ENCODE data around the gene CHST3. TPM values are rescaled to one million over a fixed set of nuclear protein-coding genes. Genes with fewer than 3 reads are reported as not detected.

Gene CHST3
- polyA plus RNA-seq, 1 donor (not counting 4 experiments of a cell fraction or from before 2014, with no cell fraction given) = 12.0 TPM

GRCh38 chr10:71979692-71980062 is 15.5 kb downstream of the CHST3 start:
- TF ChIP-seq CTCF (optimal IDR thresholded peaks at IDR 0.05 in 1 of 3, IDR thresholded peaks at IDR 0.05 in 1 of 3, conservative IDR thresholded peaks at IDR 0.05 in 1 of 3; ENCODE audit: extremely low read depth in 1 of 3, insufficient read depth in 2 of 3, low read length in 3 of 3) (no peak), EZH2 (IDR thresholded peaks at IDR 0.05; ENCODE audit: low read length) (no peak)
- peaks cover 6% of the 10 kb centered on the region for H4K20me1 ChIP-seq (ENCODE audit: control insufficient read depth, extremely low read depth, insufficient read depth, low read length)
- H3K27ac ChIP-seq (ENCODE audit: control insufficient read depth, insufficient read depth, low read length) = no peak overlapping the region
- dilution Hi-C loops (cut with MboI; ENCODE audit: extremely low pct_ligation_motif_present, low sequenced_read_pairs) = no loop called here
- no peaks in the 10 kb centered on the region for H3K27me3 ChIP-seq (ENCODE audit: control insufficient read depth, extremely low read depth, insufficient read depth, low read length)
- peaks cover 76% of the 10 kb centered on the region for H3K79me2 ChIP-seq (ENCODE audit: control insufficient read depth, insufficient read depth, low read length)
- H3K4me1 ChIP-seq (ENCODE audit: control insufficient read depth, extremely low read depth, insufficient read depth, low read length) = peaks cover 51% of the 10 kb centered on the region
- H3K9me1 ChIP-seq (ENCODE audit: control insufficient read depth, extremely low read depth, insufficient read depth, low read length) = peaks cover 4% of the 10 kb centered on the region
- H3K4me3 ChIP-seq (ENCODE audit: control insufficient read depth in 2 of 3, extremely low read depth in 1 of 3, insufficient read depth in 2 of 3, low read depth in 1 of 3, low read length in 3 of 3) = no peak overlapping the region
- H3K9ac ChIP-seq (ENCODE audit: control insufficient read depth, extremely low read depth, insufficient read depth, low read length) = no peak overlapping the region
- no peaks in the 10 kb centered on the region for H3K9me3 ChIP-seq (ENCODE audit: control insufficient read depth, low read depth, low read length)
- H2AFZ ChIP-seq (ENCODE audit: control insufficient read depth, low read length) = no peak overlapping the region
- H3K36me3 ChIP-seq (ENCODE audit: control insufficient read depth in 2 of 2, extremely low read depth in 1 of 2, insufficient read depth in 2 of 2, low read length in 2 of 2) = peaks cover 6 to 7% of the 10 kb centered on the region in 2 experiments
- DNase-seq (ENCODE audit: low read depth, low spot score) = no peak
- no peak overlapping the region for H3K4me2 ChIP-seq (ENCODE audit: control insufficient read depth, extremely low read depth, insufficient read depth, low read depth, low read length)
- no peak for FAIRE-seq

DNA sequence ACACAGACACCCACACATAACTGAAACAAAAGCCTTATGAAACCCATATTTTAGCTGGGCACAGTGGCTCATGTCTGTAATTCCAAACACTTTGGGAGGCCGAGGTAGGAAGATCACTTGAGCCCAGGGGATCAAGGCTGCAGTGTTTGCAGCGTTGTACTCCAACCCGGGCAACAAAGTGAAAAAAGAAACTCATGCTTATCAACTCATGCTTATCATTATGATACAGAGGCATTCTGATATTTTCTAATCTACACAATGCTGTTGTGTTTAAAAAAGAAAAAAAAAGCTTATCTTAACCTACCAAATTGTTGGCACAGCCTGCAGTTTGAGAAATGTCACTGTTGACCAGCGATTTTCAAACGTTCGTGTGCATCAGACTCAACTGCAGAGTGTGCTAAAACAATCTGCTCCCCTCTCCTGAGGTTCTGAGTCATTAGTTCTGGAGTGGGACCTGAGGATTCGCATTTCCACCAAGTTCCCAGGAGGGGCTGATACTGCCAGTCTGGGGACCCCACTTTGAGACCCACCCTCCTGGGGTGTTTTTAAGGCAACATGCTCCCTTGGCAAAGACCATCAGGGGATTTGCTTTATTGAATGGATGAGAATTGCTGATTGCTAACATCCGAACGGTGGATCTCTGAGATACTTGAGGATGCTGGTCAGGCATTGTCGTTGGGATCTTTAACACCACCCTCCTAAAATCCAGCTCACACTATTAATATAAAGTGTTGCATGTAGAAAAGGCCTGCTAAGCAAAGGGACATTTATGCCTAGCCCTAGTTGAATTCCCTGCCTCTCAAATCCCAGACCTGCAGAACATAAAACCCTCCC is 16.2 kb downstream of the CHST3 start:
- no peak overlapping the region for H3K4me2 ChIP-seq (ENCODE audit: control insufficient read depth, extremely low read depth, insufficient read depth, low read depth, low read length)
- H3K9me3 ChIP-seq (ENCODE audit: control insufficient read depth, low read depth, low read length) = no peaks in the 10 kb centered on the region
- no peak overlapping the region for H3K4me3 ChIP-seq (ENCODE audit: control insufficient read depth in 2 of 3, extremely low read depth in 1 of 3, insufficient read depth in 2 of 3, low read depth in 1 of 3, low read length in 3 of 3)
- dilution Hi-C loops (cut with MboI; ENCODE audit: extremely low pct_ligation_motif_present, low sequenced_read_pairs) = no loop called here
- TF ChIP-seq EZH2 (IDR thresholded peaks at IDR 0.05; ENCODE audit: low read length) = no peak
- TF ChIP-seq CTCF (optimal IDR thresholded peaks at IDR 0.05 in 1 of 3, IDR thresholded peaks at IDR 0.05 in 1 of 3, conservative IDR thresholded peaks at IDR 0.05 in 1 of 3; ENCODE audit: extremely low read depth in 1 of 3, insufficient read depth in 2 of 3, low read length in 3 of 3) = no peak
- H3K27me3 ChIP-seq (ENCODE audit: control insufficient read depth, extremely low read depth, insufficient read depth, low read length) = no peaks in the 10 kb centered on the region
- peaks cover 6% of the 10 kb centered on the region for H4K20me1 ChIP-seq (ENCODE audit: control insufficient read depth, extremely low read depth, insufficient read depth, low read length)
- no peak overlapping the region for H2AFZ ChIP-seq (ENCODE audit: control insufficient read depth, low read length)
- H3K9ac ChIP-seq (ENCODE audit: control insufficient read depth, extremely low read depth, insufficient read depth, low read length) = no peak overlapping the region
- DNase-seq (ENCODE audit: low read depth, low spot score) (no peak), FAIRE-seq (peak; percentile 62)
- peaks cover 7% of the 10 kb centered on the region for H3K9me1 ChIP-seq (ENCODE audit: control insufficient read depth, extremely low read depth, insufficient read depth, low read length)
- peaks cover 44% of the 10 kb centered on the region for H3K4me1 ChIP-seq (ENCODE audit: control insufficient read depth, extremely low read depth, insufficient read depth, low read length)
- H3K36me3 ChIP-seq (ENCODE audit: control insufficient read depth in 2 of 2, extremely low read depth in 1 of 2, insufficient read depth in 2 of 2, low read length in 2 of 2) = peaks cover 7 to 8% of the 10 kb centered on the region in 2 experiments
- H3K27ac ChIP-seq (ENCODE audit: control insufficient read depth, insufficient read depth, low read length) = no peak overlapping the region
- H3K79me2 ChIP-seq (ENCODE audit: control insufficient read depth, insufficient read depth, low read length) = peaks cover 83% of the 10 kb centered on the region

All from keratinocyte (primary cell).